D341Med (cell line): ENCODE measurements around the gene ATXN7L1.

ENCODE experiments used
- DNase-seq: peaks from one replicate; pipeline ENCODE4 v3.0.0; 2012; ENCODE audit warnings: low spot score

The ATXN7L1 gene

GRCh38 chr7:105675934-105676371, 200.4 kb downstream of the ATXN7L1 start:
- DNase-seq = no peak

- no peak for DNase-seq
These were observed 202.0 kb downstream of the ATXN7L1 start for GRCh38 chr7:105674200-105674920.

- DNase-seq = no peak
These were observed 202.9 kb downstream of the ATXN7L1 start for GRCh38 chr7:105673367-105674084.

- DNase-seq = no peak
These were observed 203.6 kb downstream of the ATXN7L1 start for GRCh38 chr7:105672801-105673200.

- DNase-seq = no peak
These were observed 210.1 kb downstream of the ATXN7L1 start for GRCh38 chr7:105666324-105666723.

- no peak for DNase-seq
These were observed 210.7 kb downstream of the ATXN7L1 start for GRCh38 chr7:105665684-105666083.

GRCh38 chr7:105664816-105665525, 211.4 kb downstream of the ATXN7L1 start:
- DNase-seq = peak; percentile 84

GRCh38 chr7:105662998-105663397, 213.4 kb downstream of the ATXN7L1 start:
- no peak for DNase-seq

GRCh38 chr7:105661625-105662024, 214.8 kb downstream of the ATXN7L1 start:
- DNase-seq = no peak

GRCh38 chr7:105656922-105657521, 219.4 kb downstream of the ATXN7L1 start:
- peak; percentile 65 for DNase-seq

- no peak for DNase-seq
These were observed 220.7 kb downstream of the ATXN7L1 start for GRCh38 chr7:105655500-105656380.

- DNase-seq = no peak
These were observed 221.3 kb downstream of the ATXN7L1 start for GRCh38 chr7:105655067-105655466.

GRCh38 chr7:105654095-105654686, 222.2 kb downstream of the ATXN7L1 start:
- DNase-seq = no peak

- no peak for DNase-seq
These were observed 222.9 kb downstream of the ATXN7L1 start for GRCh38 chr7:105653441-105654005.

- peak; percentile 90 for DNase-seq
These were observed 223.9 kb downstream of the ATXN7L1 start for GRCh38 chr7:105652359-105652993.

- DNase-seq = no peak
These were observed 224.6 kb downstream of the ATXN7L1 start for GRCh38 chr7:105651798-105652197.

- DNase-seq = no peak
These were observed 225.9 kb downstream of the ATXN7L1 start for GRCh38 chr7:105650382-105650970.

GRCh38 chr7:105649727-105650381, 226.5 kb downstream of the ATXN7L1 start:
- no peak for DNase-seq
